PC-3 (cell line): ENCODE results near the gene RABGAP1L.

ENCODE experiments used
- CTCF ChIP-seq: fragments of 300-600 bp; sonication (generic); conservative IDR thresholded peaks from 2 replicates; pipeline ENCODE4 v1.5.1; 2017; ENCODE audit warnings: antibody characterized with exemption, low read depth, mild to moderate bottlenecking, low read length
- EZH2 ChIP-seq: fragments of 300-600 bp; sonication (generic); IDR thresholded peaks from one replicate; pipeline ENCODE4 v1.6.1; 2017; ENCODE audit warnings: antibody characterized with exemption, mild to moderate bottlenecking, low read length; ENCODE audit not compliant: unreplicated experiment

- TF ChIP-seq CTCF (no peak), EZH2 (no peak)
Observed at GRCh38 chr1:174825127-174825526, 665.8 kb downstream of the RABGAP1L start.
